ENCODE data around the gene RNF227.

The RNF227 gene

DNA sequence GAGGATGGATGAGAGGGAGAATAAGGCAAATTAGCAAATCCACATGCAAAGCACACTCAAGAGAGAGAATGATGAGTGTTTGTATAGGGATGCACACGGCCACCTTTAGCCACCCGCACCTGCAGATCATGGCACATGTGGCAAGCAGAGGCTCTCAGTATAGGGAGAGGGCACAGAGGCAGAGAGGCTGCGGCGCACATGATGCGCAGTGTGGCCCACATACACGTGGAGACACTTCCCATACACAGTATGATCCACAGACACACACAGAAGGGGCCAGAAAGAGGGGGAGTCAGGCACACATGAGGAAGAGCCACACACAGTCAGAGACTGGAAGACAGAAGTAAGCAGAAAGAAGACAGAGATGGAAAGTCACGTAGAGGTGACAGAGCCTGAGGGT, 34.0 kb downstream of the RNF227 start:
- in situ Hi-C loops (cut with HindIII; ENCODE audit: low sequenced_read_pairs) = no loop called here
- TF ChIP-seq, protein P1, sequence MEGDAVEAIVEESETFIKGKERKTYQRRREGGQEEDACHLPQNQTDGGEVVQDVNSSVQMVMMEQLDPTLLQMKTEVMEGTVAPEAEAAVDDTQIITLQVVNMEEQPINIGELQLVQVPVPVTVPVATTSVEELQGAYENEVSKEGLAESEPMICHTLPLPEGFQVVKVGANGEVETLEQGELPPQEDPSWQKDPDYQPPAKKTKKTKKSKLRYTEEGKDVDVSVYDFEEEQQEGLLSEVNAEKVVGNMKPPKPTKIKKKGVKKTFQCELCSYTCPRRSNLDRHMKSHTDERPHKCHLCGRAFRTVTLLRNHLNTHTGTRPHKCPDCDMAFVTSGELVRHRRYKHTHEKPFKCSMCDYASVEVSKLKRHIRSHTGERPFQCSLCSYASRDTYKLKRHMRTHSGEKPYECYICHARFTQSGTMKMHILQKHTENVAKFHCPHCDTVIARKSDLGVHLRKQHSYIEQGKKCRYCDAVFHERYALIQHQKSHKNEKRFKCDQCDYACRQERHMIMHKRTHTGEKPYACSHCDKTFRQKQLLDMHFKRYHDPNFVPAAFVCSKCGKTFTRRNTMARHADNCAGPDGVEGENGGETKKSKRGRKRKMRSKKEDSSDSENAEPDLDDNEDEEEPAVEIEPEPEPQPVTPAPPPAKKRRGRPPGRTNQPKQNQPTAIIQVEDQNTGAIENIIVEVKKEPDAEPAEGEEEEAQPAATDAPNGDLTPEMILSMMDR (IDR thresholded peaks at IDR 0.05; ENCODE audit: low read depth, low read length) = no peak
- H3K4me3 ChIP-seq (ENCODE audit: low read depth, low read length) = no peak overlapping the region

DNA sequence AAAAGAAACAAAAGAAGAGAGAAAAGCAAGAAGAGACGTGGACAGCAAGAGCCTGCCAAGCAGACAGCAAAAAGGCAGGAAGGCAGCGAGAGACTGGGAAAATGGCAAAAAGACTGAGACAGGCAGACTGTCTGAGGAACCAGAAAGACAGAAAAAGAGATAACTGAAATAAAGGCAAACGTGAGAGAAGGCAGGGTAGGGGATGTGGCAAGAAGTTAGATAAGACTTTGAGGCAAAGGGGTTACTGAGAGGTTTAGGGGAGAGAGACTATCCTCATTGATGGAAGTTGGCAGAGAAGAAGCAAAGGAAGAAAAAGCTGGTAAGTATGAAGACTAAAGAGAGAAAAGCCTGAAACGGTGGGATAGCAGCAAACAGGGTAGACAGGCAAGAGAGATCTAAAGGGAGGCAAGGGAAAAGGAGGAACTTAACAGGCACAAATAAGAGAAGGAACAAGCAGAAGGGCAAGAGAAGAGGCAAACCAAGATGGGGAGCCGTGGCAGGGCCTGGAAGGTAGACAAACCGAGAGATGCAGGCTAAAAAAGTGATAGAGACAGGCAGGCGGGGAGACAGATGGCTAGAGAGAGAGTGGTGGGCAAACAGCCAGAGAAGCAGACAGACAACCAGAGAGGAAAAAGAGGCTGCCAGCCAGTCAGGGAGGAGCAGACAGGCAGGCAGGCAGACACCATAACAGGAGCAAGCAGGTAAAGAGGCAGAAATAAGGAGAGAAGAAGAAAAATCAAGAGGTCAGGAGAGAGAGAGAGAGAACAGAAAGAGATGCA, 34.6 kb downstream of the RNF227 start:
- in situ Hi-C loops (cut with HindIII; ENCODE audit: low sequenced_read_pairs) = no loop called here
- no peak for DNase-seq (ENCODE audit: low read depth, low spot score)
- TF ChIP-seq, protein P1 (IDR thresholded peaks at IDR 0.05; ENCODE audit: low read depth, low read length) = no peak
- no peak overlapping the region for H3K4me3 ChIP-seq (ENCODE audit: low read depth, low read length)

More for the DNA sequence above, 34.0 kb downstream of the RNF227 start:
- no peak for DNase-seq (ENCODE audit: low read depth, low spot score)

- in situ Hi-C loops (cut with HindIII; ENCODE audit: low sequenced_read_pairs) = no loop called here
- TF ChIP-seq, protein P1 (IDR thresholded peaks at IDR 0.05; ENCODE audit: low read depth, low read length) = no peak
- no peak for DNase-seq (ENCODE audit: low read depth, low spot score)
- no peak overlapping the region for H3K4me3 ChIP-seq (ENCODE audit: low read depth, low read length)
These were observed 35.8 kb downstream of the RNF227 start for GRCh38 chr17:7880076-7880868.

DNA sequence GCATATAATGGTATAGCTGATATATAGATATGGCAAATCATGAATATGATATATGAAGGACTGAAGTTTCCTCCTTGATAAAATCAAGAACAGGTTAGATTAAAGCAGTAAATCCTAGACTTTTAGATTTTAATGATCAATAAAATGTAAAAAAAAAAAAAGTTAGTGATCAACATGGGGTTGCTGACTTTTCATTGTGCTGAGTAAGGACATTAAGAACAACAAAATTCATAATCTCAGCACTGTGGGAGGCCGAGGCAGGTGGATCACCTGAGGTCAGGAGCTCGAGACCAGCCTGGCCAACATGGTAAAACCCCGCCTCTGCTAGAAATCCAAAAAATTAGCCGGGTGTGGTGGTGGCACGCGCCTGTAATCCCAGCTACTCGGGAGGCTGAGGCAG, 37.9 kb downstream of the RNF227 start:
- no peak overlapping the region for H3K4me3 ChIP-seq (ENCODE audit: low read depth, low read length)
- DNase-seq (ENCODE audit: low read depth, low spot score) = no peak
- TF ChIP-seq, protein P1 (IDR thresholded peaks at IDR 0.05; ENCODE audit: low read depth, low read length) = no peak
- in situ Hi-C loops (cut with HindIII; ENCODE audit: low sequenced_read_pairs) = no loop called here

- no peak for DNase-seq (ENCODE audit: low read depth, low spot score)
- H3K4me3 ChIP-seq (ENCODE audit: low read depth, low read length) = no peak overlapping the region
- in situ Hi-C loops (cut with HindIII; ENCODE audit: low sequenced_read_pairs) = no loop called here
- TF ChIP-seq, protein P1 (IDR thresholded peaks at IDR 0.05; ENCODE audit: low read depth, low read length) = no peak
These were observed 40.2 kb downstream of the RNF227 start for GRCh38 chr17:7875804-7876370.

DNA sequence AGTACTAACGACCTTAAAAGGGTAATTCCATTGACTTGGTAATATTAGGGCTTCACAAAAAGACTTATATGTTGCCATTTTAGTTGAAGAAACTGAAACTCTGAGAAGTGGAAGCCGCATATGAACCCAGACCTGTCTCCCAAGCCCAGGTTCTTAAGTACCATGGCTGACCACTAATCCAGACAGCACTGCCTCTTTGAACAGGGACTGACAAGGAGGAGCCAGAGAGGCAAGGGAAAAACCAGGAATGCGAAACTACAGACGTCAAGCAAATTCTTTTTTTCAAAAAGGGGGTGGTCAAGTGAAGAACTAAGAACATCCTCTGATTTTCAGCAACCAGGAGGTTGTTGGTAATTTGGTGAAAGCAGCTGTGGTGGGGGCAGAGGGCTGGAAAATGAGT, 43.0 kb downstream of the RNF227 start:
- TF ChIP-seq, protein P1 (IDR thresholded peaks at IDR 0.05; ENCODE audit: low read depth, low read length) = no peak
- H3K4me3 ChIP-seq (ENCODE audit: low read depth, low read length) = no peak overlapping the region
- in situ Hi-C loops (cut with HindIII; ENCODE audit: low sequenced_read_pairs) = no loop called here

More for the DNA sequence above, 43.0 kb downstream of the RNF227 start:
- DNase-seq (ENCODE audit: low read depth, low spot score) = no peak
